AG04450 (cell line): ENCODE measurements around the gene SLC35G1. TPM values are rescaled to one million over a fixed set of nuclear protein-coding genes. Genes with fewer than 3 reads are reported as not detected.
A peak's percentile ranks its signal among the peaks of the same experiment; 100 is the strongest.

ENCODE experiments used
- CTCF ChIA-PET: fragments of 300-600, 350-600 bp; formaldehyde crosslinking; extraction: SDS; loops from one replicate; lab custom pipeline; 2022; ENCODE audit warnings: antibody characterized with exemption, inconsistent platforms; lab: Charles Lee
- POLR2A ChIA-PET: fragments of 350-600 bp; formaldehyde crosslinking; extraction: SDS; loops from one replicate; lab custom pipeline; 2021; ENCODE audit warnings: antibody characterized with exemption, inconsistent platforms; lab: Yijun Ruan, JAX
- DNase-seq: peaks from one replicate; pipeline ENCODE4 v3.0.0-alpha.2; 2011; ENCODE audit warnings: low read depth, low spot score
- H3K27ac ChIP-seq: one replicate; pipeline ENCODE4 v1.5.1; 2012; ENCODE audit warnings: low read depth, low read length, control low read depth
- H3K27me3 ChIP-seq: one replicate; pipeline ENCODE4 v1.6.0; 2012; ENCODE audit warnings: low read length; ENCODE audit not compliant: control insufficient read depth, insufficient read depth
- H3K4me3 ChIP-seq: 2 replicates; pipeline ENCODE4 v1.5.1; 2011; ENCODE audit warnings: mild to moderate bottlenecking, low read depth, low read length, control low read depth
- H3K9me3 ChIP-seq: 2 replicates; pipeline ENCODE4 v1.5.1; 2012; ENCODE audit warnings: low read length; ENCODE audit not compliant: control insufficient read depth, insufficient read depth
- CTCF ChIP-seq: IDR thresholded peaks from 2 replicates; pipeline ENCODE4 v1.5.1; 2011; ENCODE audit warnings: low read depth, low read length, control low read depth, inconsistent platforms
- polyA minus RNA-seq: library from RNA; depleted of rRNA, polyadenylated mRNA; stranded (reverse); fragments of >200 nt; gene quantifications from 2 replicates; pipeline ENCODE4 v1.2.3, GENCODE V29; 2011; rRNA and poly(A)+ RNA removed
- polyA plus RNA-seq: library from polyadenylated mRNA; depleted of rRNA; stranded (reverse); fragments of >200 nt; gene quantifications from 2 replicates; pipeline ENCODE4 v1.2.3, GENCODE V29; 2011; rRNA removed

The SLC35G1 gene
- 6.7 and 7.0 TPM in 2 replicates for polyA plus RNA-seq
- 3.5 and 5.9 TPM in 2 replicates for polyA minus RNA-seq

- peaks cover 6% of the 10 kb centered on the region for H3K27me3 ChIP-seq
- ChIA-PET CTCF (interaction anchor here (0.7 to 3.2 kb wide), 6 partner anchors 17 to 550 kb away, joined by 3 to 18 read pairs (median 5); no protein-coding TSS in a partner anchor), POLR2A (interaction anchor here (0.9 to 1.4 kb wide), 2 partner anchors 20 to 510 kb away, joined by 3 read pairs; no protein-coding TSS in a partner anchor)
- no peak for DNase-seq
- no peak within 1 kb of the TSS for H3K27ac ChIP-seq
- no peak for TF ChIP-seq CTCF
- peak within 1 kb of the TSS; percentile 80 for H3K4me3 ChIP-seq
- H3K9me3 ChIP-seq, result no peaks in the 10 kb centered on the region
Measured at GRCh38 chr10:93893646-93894515, at the start of gene SLC35G1. SLC35G1 (plus strand) TSS chr10:93893978; CDS start chr10:93894034, 56 bp downstream.

- no peaks in the 10 kb centered on the region; the same call in 1 of the 2 replicates for H3K9me3 ChIP-seq
- no peak for DNase-seq
- TF ChIP-seq CTCF, result no peak
- POLR2A ChIA-PET, result no interaction called here
- H3K27ac ChIP-seq, result no peak overlapping the region
- CTCF ChIA-PET, result interaction anchor here (1.5 kb wide), 1 partner anchor 599 kb away, joined by 3 read pairs; no protein-coding TSS in a partner anchor
- H3K4me3 ChIP-seq, result no peak overlapping the region
- H3K27me3 ChIP-seq, result peaks cover 17% of the 10 kb centered on the region
Measured at GRCh38 chr10:93844979-93845626, 48.7 kb upstream of the SLC35G1 start.

GRCh38 chr10:93849593-93849992, 44.2 kb upstream of the SLC35G1 start:
- Histone ChIP-seq H3K27ac (no peak overlapping the region), H3K9me3 (no peaks in the 10 kb centered on the region; the same call in 1 of the 2 replicates), H3K4me3 (no peak overlapping the region), H3K27me3 (peaks cover 25% of the 10 kb centered on the region)
- ChIA-PET CTCF (interaction anchor here (0.6 kb wide), 1 partner anchor 10 kb away, joined by 3 read pairs; no protein-coding TSS in a partner anchor), POLR2A (no interaction called here)
- TF ChIP-seq CTCF, result no peak
- no peak for DNase-seq

- CTCF ChIA-PET, result interaction anchor here (0.6 to 1.1 kb wide), 2 partner anchors 9 to 296 kb away, joined by 3 read pairs; no protein-coding TSS in a partner anchor
- no peaks in the 10 kb centered on the region; the same call in 1 of the 2 replicates for H3K9me3 ChIP-seq
- H3K4me3 ChIP-seq, result no peak overlapping the region
- POLR2A ChIA-PET, result no interaction called here
- peaks cover 26% of the 10 kb centered on the region for H3K27me3 ChIP-seq
- no peak for TF ChIP-seq CTCF
- no peak for DNase-seq
- no peak overlapping the region for H3K27ac ChIP-seq
Measured at GRCh38 chr10:93850031-93851015, 43.5 kb upstream of the SLC35G1 start.
